Neural progenitor cell (in vitro differentiated cells): ENCODE data around the gene PAX9. TPM values are rescaled to one million over a fixed set of nuclear protein-coding genes. Genes with fewer than 3 reads are reported as not detected.

Source experiments
- DNase-seq: peaks from one replicate; pipeline ENCODE4 v3.0.0-alpha.2; 2016; ENCODE audit warnings: low spot score
- H2AFZ ChIP-seq: fragments of 200-600 bp; sonication (generic); replicated peaks from 2 replicates; pipeline ENCODE4 v1.6.1; 2016; ENCODE audit warnings: antibody characterized with exemption
- H3F3A ChIP-seq: fragments of 200-600 bp; sonication (generic); 2 replicates; pipeline ENCODE4 v1.6.1; 2016; ENCODE audit warnings: antibody characterized with exemption, low read depth
- H3K27ac ChIP-seq: fragments of 200-600 bp; sonication (generic); 2 replicates; pipeline ENCODE4 v1.5.1; 2016; ENCODE audit warnings: mild to moderate bottlenecking
- H3K27me3 ChIP-seq: fragments of 200-600 bp; sonication (generic); 2 replicates; pipeline ENCODE4 v1.6.1; 2016; ENCODE audit warnings: mild to moderate bottlenecking, moderate library complexity
- H3K36me3 ChIP-seq: fragments of 200-600 bp; sonication (generic); 2 replicates; pipeline ENCODE4 v1.5.1; 2016
- H3K4me1 ChIP-seq: fragments of 200-600 bp; sonication (generic); 2 replicates; pipeline ENCODE4 v1.6.1; 2016; ENCODE audit warnings: mixed run types
- H3K4me2 ChIP-seq: fragments of 200-600 bp; sonication (generic); 2 replicates; pipeline ENCODE4 v1.6.1; 2016
- H3K4me3 ChIP-seq: fragments of 200-600 bp; sonication (generic); 2 replicates; pipeline ENCODE4 v1.5.1; 2016
- H3K79me2 ChIP-seq: fragments of 200-600 bp; sonication (generic); 2 replicates; pipeline ENCODE4 v1.6.1; 2016; ENCODE audit warnings: low read depth
- H3K9ac ChIP-seq: fragments of 200-600 bp; sonication (generic); 2 replicates; pipeline ENCODE4 v1.6.1; 2016
- H3K9me3 ChIP-seq: fragments of 200-600 bp; sonication (generic); 2 replicates; pipeline ENCODE4 v1.5.1; 2016; ENCODE audit warnings: low read depth
- H4K20me1 ChIP-seq: fragments of 200-600 bp; sonication (generic); 2 replicates; pipeline ENCODE4 v1.6.1; 2016; ENCODE audit warnings: low read depth
- H3K27ac Mint-ChIP-seq: 3 replicates; pipeline ENCODE4 v1.8.0; 2021; ENCODE audit warnings: mixed read lengths
- H3K27me3 Mint-ChIP-seq: 2 replicates; pipeline ENCODE4 v1.8.0; 2022; ENCODE audit warnings: low read depth, mild to moderate bottlenecking, inconsistent platforms, moderate library complexity, mixed read lengths; ENCODE audit not compliant: insufficient read depth
- H3K36me3 Mint-ChIP-seq: 3 replicates; pipeline ENCODE4 v1.8.0; 2021; ENCODE audit warnings: mixed read lengths
- H3K4me1 Mint-ChIP-seq: 3 replicates; pipeline ENCODE4 v1.8.0; 2021; ENCODE audit warnings: mixed read lengths
- H3K4me3 Mint-ChIP-seq: 3 replicates; pipeline ENCODE4 v1.8.0; 2021; ENCODE audit warnings: mild to moderate bottlenecking, moderate library complexity, mixed read lengths
- H3K9me3 Mint-ChIP-seq: 3 replicates; pipeline ENCODE4 v1.8.0; 2020; ENCODE audit warnings: mixed read lengths
- CTCF ChIP-seq: fragments of 200-600 bp; sonication (generic); IDR thresholded peaks from 2 replicates; pipeline ENCODE4 v1.5.1; 2017; ENCODE audit warnings: antibody characterized with exemption, mild to moderate bottlenecking
- EZH2 ChIP-seq: fragments of 200-600 bp; sonication (generic); IDR thresholded peaks from 2 replicates; pipeline ENCODE4 v1.6.1; 2017; ENCODE audit warnings: antibody characterized with exemption, mild to moderate bottlenecking, moderate library complexity
- EZH2phosphoT487 ChIP-seq: fragments of 200-600 bp; sonication (generic); IDR thresholded peaks from 2 replicates; pipeline ENCODE4 v1.6.1; 2017; ENCODE audit warnings: antibody characterized with exemption
- total RNA-seq: library from RNA; depleted of rRNA; stranded (reverse); fragments of >200 nt; gene quantifications from 2 replicates; pipeline ENCODE4 v1.2.3, GENCODE V29; 2015; ENCODE audit warnings: low replicate concordance

The PAX9 gene
- total RNA-seq, 1 donor from 2014 or later, result not detected

- Histone ChIP-seq H3K79me2 (no peaks in the 10 kb centered on the region), H3K4me1 (peaks cover 15% of the 10 kb centered on the region), H3K36me3 (no peaks in the 10 kb centered on the region), H3K27ac (no peak overlapping the region), H3K4me3 (no peak overlapping the region), H3F3A (peaks cover 5% of the 10 kb centered on the region), H3K9ac (no peak overlapping the region), H4K20me1 (peaks cover 20% of the 10 kb centered on the region), H3K4me2 (no peak overlapping the region), H3K27me3 (peaks cover 100% of the 10 kb centered on the region), H2AFZ (no peak overlapping the region), H3K9me3 (no peaks in the 10 kb centered on the region)
- Mint-ChIP-seq H3K9me3 (no peaks in the 10 kb centered on the region), H3K36me3 (no peaks in the 10 kb centered on the region), H3K27ac (no peak overlapping the region), H3K4me1 (peaks cover 5% of the 10 kb centered on the region), H3K27me3 (peaks cover 26% of the 10 kb centered on the region), H3K4me3 (no peak overlapping the region)
- no peak for DNase-seq
- no peak for TF ChIP-seq EZH2phosphoT487
- TF ChIP-seq EZH2, result no peak
- TF ChIP-seq CTCF, result no peak
Observed at GRCh38 chr14:36672095-36672494, 10.4 kb downstream of the PAX9 start.

- H3K36me3 ChIP-seq, result no peaks in the 10 kb centered on the region
- H3K4me2 ChIP-seq, result no peak overlapping the region
- no peaks in the 10 kb centered on the region for H3K9me3 ChIP-seq
- TF ChIP-seq CTCF, result no peak
- TF ChIP-seq EZH2, result no peak
- TF ChIP-seq EZH2phosphoT487, result no peak
- H2AFZ ChIP-seq, result no peak overlapping the region
- Mint-ChIP-seq H3K27me3 (peaks cover 12% of the 10 kb centered on the region), H3K27ac (no peak overlapping the region), H3K4me3 (no peak overlapping the region), H3K36me3 (no peaks in the 10 kb centered on the region), H3K9me3 (no peaks in the 10 kb centered on the region), H3K4me1 (peaks cover 4% of the 10 kb centered on the region)
- H3K4me3 ChIP-seq, result no peak overlapping the region
- peaks cover 13% of the 10 kb centered on the region for H3K4me1 ChIP-seq
- no peaks in the 10 kb centered on the region for H3K79me2 ChIP-seq
- DNase-seq, result no peak
- no peak overlapping the region for H3K9ac ChIP-seq
- H3K27ac ChIP-seq, result no peak overlapping the region
- peaks cover 5% of the 10 kb centered on the region for H3F3A ChIP-seq
- peaks cover under 1% of the 10 kb centered on the region for H4K20me1 ChIP-seq
- H3K27me3 ChIP-seq, result peaks cover 83% of the 10 kb centered on the region
Observed at GRCh38 chr14:36674659-36675058, 13.0 kb downstream of the PAX9 start.

DNA sequence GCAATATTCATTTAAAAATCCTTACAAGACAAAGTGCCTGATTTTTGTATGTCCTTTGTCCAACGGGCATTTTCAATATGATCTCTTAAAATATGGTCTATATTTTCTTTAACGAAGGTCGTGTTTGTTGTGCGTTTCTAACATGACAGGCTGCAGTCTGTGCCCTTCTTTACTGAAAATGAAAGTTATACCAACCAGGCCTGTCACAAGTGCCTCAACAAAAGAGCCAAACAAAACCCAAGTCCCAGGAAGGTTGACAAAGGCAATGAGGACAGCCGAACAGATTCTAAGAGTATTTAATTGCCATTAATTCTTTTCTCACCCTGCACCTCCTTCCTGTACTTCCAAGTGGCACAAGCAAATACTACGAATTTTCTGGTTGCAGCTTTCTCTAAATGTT is 13.9 kb downstream of the PAX9 start:
- peaks cover 4% of the 10 kb centered on the region for H3K4me1 Mint-ChIP-seq
- no peaks in the 10 kb centered on the region for H3K9me3 Mint-ChIP-seq
- no peaks in the 10 kb centered on the region for H3K36me3 ChIP-seq
- H4K20me1 ChIP-seq, result no peaks in the 10 kb centered on the region
- no peak overlapping the region for H3K27ac ChIP-seq
- H3K4me1 ChIP-seq, result peaks cover 13% of the 10 kb centered on the region
- DNase-seq, result peak; percentile 54
- no peaks in the 10 kb centered on the region for H3K36me3 Mint-ChIP-seq
- H3K27me3 Mint-ChIP-seq, result peaks cover 9% of the 10 kb centered on the region
- peaks cover 5% of the 10 kb centered on the region for H3F3A ChIP-seq
- peak overlapping the region; percentile 33 for H3K4me3 ChIP-seq
- H3K9me3 ChIP-seq, result no peaks in the 10 kb centered on the region
- H3K27me3 ChIP-seq, result peaks cover 73% of the 10 kb centered on the region
- H3K4me2 ChIP-seq, result peak overlapping the region; percentile 68
- H3K4me3 Mint-ChIP-seq, result no peak overlapping the region
- H3K79me2 ChIP-seq, result no peaks in the 10 kb centered on the region
- TF ChIP-seq EZH2phosphoT487 (no peak), EZH2 (no peak), CTCF (no peak)
- H3K9ac ChIP-seq, result no peak overlapping the region
- H3K27ac Mint-ChIP-seq, result no peak overlapping the region
- no peak overlapping the region for H2AFZ ChIP-seq
